SK-N-SH (cell line): Measurements from ENCODE around the gene AGFG2. TPM values are rescaled to one million over a fixed set of nuclear protein-coding genes. Genes with fewer than 3 reads are reported as not detected.

Experiments used
- CTCF ChIA-PET: fragments of 300-600, 350-600 bp; formaldehyde crosslinking; extraction: SDS; loops from one replicate; lab custom pipeline; 2021; lab: Yijun Ruan, JAX
- POLR2A ChIA-PET: fragments of 350-600 bp; sonication (Branson Sonifier 250); formaldehyde crosslinking; extraction: SDS; loops from one replicate; lab custom pipeline; 2020; ENCODE audit warnings: antibody characterized with exemption, inconsistent platforms; lab: Yijun Ruan, JAX
- DNase-seq: peaks from one replicate; pipeline ENCODE4 v3.0.0; 2012
- H2AFZ ChIP-seq: fragments of 200-600 bp; sonication (generic); 2 replicates; pipeline ENCODE4 v1.8.1; 2016; ENCODE audit warnings: antibody characterized with exemption, mild to moderate bottlenecking, low read depth
- H3F3A ChIP-seq: fragments of 200-600 bp; sonication (generic); replicated peaks from 2 replicates; pipeline ENCODE3; 2016; ENCODE audit warnings: antibody characterized with exemption, mild to moderate bottlenecking; ENCODE audit not compliant: insufficient read depth
- H3K27ac ChIP-seq, 2 experiments: fragments of 200-500 bp in 1 of 2; fragments of 200-600 bp in 1 of 2; sonication (Bioruptor generic) in 1 of 2; sonication (generic), shearing (Covaris generic) in 1 of 2; 2 replicates each; pipeline versions ENCODE4 v1.5.1 to v1.6.1; 2014 to 2016; ENCODE audit warnings: low read depth in 2 of 2, inconsistent platforms in 1 of 2, low read length in 1 of 2, mild to moderate bottlenecking in 1 of 2, mixed read lengths in 1 of 2
- H3K27me3 ChIP-seq: fragments of 200-600 bp; sonication (generic), shearing (Covaris generic); 2 replicates; pipeline ENCODE4 v1.6.1; 2016; ENCODE audit warnings: mixed run types; ENCODE audit not compliant: insufficient read depth
- H3K36me3 ChIP-seq, 2 experiments: fragments of 200-500 bp in 1 of 2; fragments of 200-600 bp in 1 of 2; sonication (Bioruptor generic) in 1 of 2; sonication (generic) in 1 of 2; replicated peaks in 1 of 2; 2 replicates each; pipeline versions ENCODE3 to v1.5.1; 2014 to 2016; ENCODE audit warnings: low read length in 1 of 2, mild to moderate bottlenecking in 1 of 2; ENCODE audit not compliant: insufficient read depth in 2 of 2, control insufficient read depth in 1 of 2
- H3K4me1 ChIP-seq, 2 experiments: fragments of 200-500 bp in 1 of 2; fragments of 200-600 bp in 1 of 2; sonication (Bioruptor generic) in 1 of 2; sonication (generic), shearing (Covaris generic) in 1 of 2; 2 replicates each; pipeline versions ENCODE4 v1.5.1 to v1.6.1; 2014 to 2016; ENCODE audit warnings: low read depth in 1 of 2, low read length in 1 of 2, mixed run types in 1 of 2; ENCODE audit not compliant: insufficient read depth in 2 of 2, control insufficient read depth in 1 of 2
- H3K4me2 ChIP-seq: fragments of 200-600 bp; sonication (generic), shearing (Covaris generic); 2 replicates; pipeline ENCODE4 v1.6.1; 2017; ENCODE audit warnings: mixed run types
- H3K4me3 ChIP-seq, 2 experiments: fragments of 200-500 bp in 1 of 2; fragments of 200-600 bp in 1 of 2; sonication (Bioruptor generic) in 1 of 2; sonication (generic), shearing (Covaris generic) in 1 of 2; 2 replicates each; pipeline versions ENCODE4 v1.5.1 to v1.8.1; 2014 to 2016; ENCODE audit warnings: low read depth in 2 of 2, inconsistent platforms in 1 of 2, low read length in 1 of 2, mild to moderate bottlenecking in 1 of 2, mixed read lengths in 1 of 2, moderate library complexity in 1 of 2
- H3K79me2 ChIP-seq: fragments of 200-600 bp; sonication (generic); 2 replicates; pipeline ENCODE4 v1.8.1; 2017; ENCODE audit warnings: mild to moderate bottlenecking; ENCODE audit not compliant: insufficient read depth
- H3K9ac ChIP-seq: fragments of 200-600 bp; sonication (generic); 2 replicates; pipeline ENCODE4 v1.6.1; 2017; ENCODE audit warnings: mixed run types
- H3K9me2 ChIP-seq: fragments of 200-600 bp; sonication (generic); 2 replicates; pipeline ENCODE4 v1.6.1; 2017; ENCODE audit warnings: mixed run types
- H3K9me3 ChIP-seq: fragments of 200-600 bp; sonication (generic); 2 replicates; pipeline ENCODE4 v1.6.1; 2017; ENCODE audit warnings: mixed run types, mild to moderate bottlenecking, moderate library complexity
- H4K20me1 ChIP-seq: fragments of 200-600 bp; sonication (generic); 2 replicates; pipeline ENCODE4 v1.6.1; 2017; ENCODE audit warnings: mild to moderate bottlenecking, mixed run types; ENCODE audit not compliant: insufficient read depth
- CHD2 ChIP-seq: fragments of 150-350 bp; IDR thresholded peaks from 2 replicates; pipeline ENCODE4 v1.6.1; 2018; ENCODE audit warnings: low read length; ENCODE audit not compliant: partially characterized antibody
- EZH2phosphoT487 ChIP-seq: fragments of 200-600 bp; sonication (generic); IDR thresholded peaks from 2 replicates; pipeline ENCODE4 v1.6.1; 2017; ENCODE audit warnings: low read depth, mixed run types, mild to moderate bottlenecking, antibody characterized with exemption, moderate library complexity, borderline replicate concordance
- FOXJ3 ChIP-seq: sonication (generic); formaldehyde crosslinking; IDR thresholded peaks from 2 replicates; pipeline ENCODE4 v1.5.1; 2020; ENCODE audit warnings: mild to moderate bottlenecking, missing genetic modification reagents
- GABPA ChIP-seq: IDR thresholded peaks from 2 replicates; pipeline ENCODE4 v1.4.0; 2012; ENCODE audit warnings: low read depth, mild to moderate bottlenecking
- GATA2 ChIP-seq: sonication (generic); formaldehyde crosslinking; IDR thresholded peaks from 2 replicates; pipeline ENCODE4 v1.5.0; 2020; ENCODE audit warnings: mild to moderate bottlenecking, missing genetic modification reagents
- PBX3 ChIP-seq: IDR thresholded peaks from 2 replicates; pipeline ENCODE4; 2012
- RAD21 ChIP-seq: IDR thresholded peaks from 2 replicates; pipeline ENCODE4 v1.6.1; 2012; ENCODE audit warnings: mild to moderate bottlenecking, low read length
- REST ChIP-seq: IDR thresholded peaks from 2 replicates; pipeline ENCODE4 v1.6.1; 2012; ENCODE audit warnings: mild to moderate bottlenecking, low read depth, low read length, moderate library complexity
- SMC3 ChIP-seq: IDR thresholded peaks from 2 replicates; pipeline ENCODE4 v1.6.1; 2012; ENCODE audit warnings: low read depth, low read length, improper control_type of control experiment
- USF1 ChIP-seq: IDR thresholded peaks from 2 replicates; pipeline ENCODE4 v1.4.0; 2012; ENCODE audit warnings: low read depth, borderline replicate concordance
- ZBTB33 ChIP-seq: IDR thresholded peaks from 2 replicates; pipeline ENCODE4 v1.4.0; 2012; ENCODE audit warnings: low read depth, borderline replicate concordance
- WGBS: methylation state at CpG from one replicate; pipeline ENCODE4 v1.1.6; 2017; ENCODE audit warnings: low lambda C conversion rate; 5-methylcytosine and 5-hydroxymethylcytosine counted together
- polyA plus RNA-seq, 3 experiments: library from polyadenylated mRNA; depleted of rRNA; stranded (reverse); fragments of >200 nt; gene quantifications; 2 replicates each; pipeline ENCODE4 v1.2.3, GENCODE V29; 2012

Gene AGFG2
- polyA plus RNA-seq, 1 of the 3 experiments (the other 2 are of a cell fraction) = 23.1 TPM

- Histone ChIP-seq H3K4me1 (no peaks in the 10 kb centered on the region), H4K20me1 (0 out of 2 replicates have a peak, but pooled peaks cover 7% of the 10 kb centered on the region), H3K27ac (no peak overlapping the region), H3K9ac (no peak overlapping the region), H3K79me2 (peaks cover 4% of the 10 kb centered on the region; the same call in 1 of the 2 replicates), H3K36me3 (peaks cover 27 to 60% of the 10 kb centered on the region in 2 experiments), H3K4me2 (no peak overlapping the region), H2AFZ (no peak overlapping the region), H3K9me3 (no peaks in the 10 kb centered on the region), H3K4me3 (no peak overlapping the region), H3K9me2 (no peaks in the 10 kb centered on the region), H3F3A (no peaks in the 10 kb centered on the region), H3K27me3 (no peaks in the 10 kb centered on the region)
- DNase-seq = peak; percentile 11
- ChIA-PET POLR2A (interaction anchor here (0.8 kb wide), 1 partner anchor 9 kb away, joined by 4 read pairs; the partner anchor contains the start of gene FBXO24), CTCF (interaction anchor here (0.7 to 4.3 kb wide), 7 partner anchors 9 to 148 kb away, joined by 3 to 30 read pairs (median 4); no protein-coding TSS in a partner anchor)
- 93% methylated on average over 14 of the region's 14 CpGs for WGBS
- TF ChIP-seq ZBTB33 (no peak), RAD21 (no peak), EZH2phosphoT487 (no peak), CHD2 (no peak), GATA2 (no peak), FOXJ3 (CRISPR knock-in tag) (no peak), SMC3 (no peak), USF1 (no peak), GABPA (no peak), PBX3 (no peak), REST (no peak)
Observed at GRCh38 chr7:100577507-100577906, 38.5 kb downstream of the AGFG2 start.
